HCT116 (cell line): Measurements from ENCODE around the gene FREM1.

ENCODE experiments used
- CBX3 ChIP-seq: IDR thresholded peaks from 2 replicates; pipeline ENCODE4 v1.6.1; 2012; ENCODE audit warnings: low read depth
- CEBPB ChIP-seq: IDR thresholded peaks from 2 replicates; pipeline ENCODE4 v1.6.1; 2012; ENCODE audit warnings: low read depth
- EZH2 ChIP-seq: fragments of 200-600 bp; sonication (generic); IDR thresholded peaks from 2 replicates; pipeline ENCODE4 v1.6.1; 2017; ENCODE audit warnings: antibody characterized with exemption, mixed run types
- MAX ChIP-seq: IDR thresholded peaks from 2 replicates; pipeline ENCODE4 v1.6.1; 2012
- POLR2A ChIP-seq: IDR thresholded peaks from 2 replicates; pipeline ENCODE4 v1.7.0; 2011; ENCODE audit warnings: borderline replicate concordance; ENCODE audit not compliant: insufficient read depth, insufficient read length; ENCODE audit errors: extremely low read depth
- SP1 ChIP-seq: IDR thresholded peaks from 2 replicates; pipeline ENCODE4 v1.6.1; 2012; ENCODE audit warnings: low read depth
- YY1 ChIP-seq: IDR thresholded peaks from 2 replicates; pipeline ENCODE4 v1.6.1; 2011; ENCODE audit warnings: low read length, low read depth, moderate library complexity, mild to moderate bottlenecking; ENCODE audit not compliant: insufficient replicate concordance; ENCODE audit errors: extremely low read depth
- ZBTB33 ChIP-seq: IDR thresholded peaks from 2 replicates; pipeline ENCODE4 v1.6.1; 2011; ENCODE audit warnings: mild to moderate bottlenecking, low read length, moderate library complexity; ENCODE audit not compliant: insufficient replicate concordance; ENCODE audit errors: extremely low read depth
- TF ChIP-seq, protein P1 (sequence below), 3 experiments: fragments of 200-600 bp in 1 of 3; sonication (generic) in 1 of 3; IDR thresholded peaks in 2 of 3; conservative IDR thresholded peaks in 1 of 3; 2 replicates each; pipeline ENCODE4 v1.5.1; 2012 to 2017; ENCODE audit warnings: low read depth in 2 of 3, low read length in 2 of 3, antibody characterized with exemption in 1 of 3, borderline replicate concordance in 1 of 3, control low read depth in 1 of 3, mild to moderate bottlenecking in 1 of 3, mixed read lengths in 1 of 3, mixed run types in 1 of 3, moderate library complexity in 1 of 3; ENCODE audit not compliant: insufficient read depth in 1 of 3
- TF ChIP-seq, protein P2 (sequence below): IDR thresholded peaks from 2 replicates; pipeline ENCODE4 v1.6.1; 2012; ENCODE audit warnings: low read depth

DNA sequence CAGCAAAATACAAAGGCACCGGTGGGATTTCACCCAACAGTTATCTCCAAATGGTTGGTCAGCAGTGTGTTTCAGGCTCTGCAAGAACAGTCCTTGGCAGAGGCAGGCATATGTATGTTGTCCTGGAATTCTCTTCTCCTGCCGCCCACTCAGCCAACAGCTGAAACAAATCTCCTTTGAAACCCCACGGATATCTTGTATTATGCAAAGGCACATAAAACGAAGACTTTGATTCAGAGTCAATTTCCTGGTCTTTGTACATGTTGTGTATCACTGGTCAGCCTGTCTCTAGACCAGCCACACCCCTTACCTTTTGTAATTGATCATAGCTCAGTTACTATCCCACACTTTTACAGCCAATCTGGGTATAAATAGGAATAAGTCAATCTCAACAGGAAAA lies 29.2 kb downstream of the FREM1 start:
- TF ChIP-seq EZH2 (no peak), POLR2A (no peak), SP1 (no peak), YY1 (no peak), CBX3 (no peak), CEBPB (no peak), ZBTB33 (no peak), MAX (no peak)
- TF ChIP-seq, protein P1, sequence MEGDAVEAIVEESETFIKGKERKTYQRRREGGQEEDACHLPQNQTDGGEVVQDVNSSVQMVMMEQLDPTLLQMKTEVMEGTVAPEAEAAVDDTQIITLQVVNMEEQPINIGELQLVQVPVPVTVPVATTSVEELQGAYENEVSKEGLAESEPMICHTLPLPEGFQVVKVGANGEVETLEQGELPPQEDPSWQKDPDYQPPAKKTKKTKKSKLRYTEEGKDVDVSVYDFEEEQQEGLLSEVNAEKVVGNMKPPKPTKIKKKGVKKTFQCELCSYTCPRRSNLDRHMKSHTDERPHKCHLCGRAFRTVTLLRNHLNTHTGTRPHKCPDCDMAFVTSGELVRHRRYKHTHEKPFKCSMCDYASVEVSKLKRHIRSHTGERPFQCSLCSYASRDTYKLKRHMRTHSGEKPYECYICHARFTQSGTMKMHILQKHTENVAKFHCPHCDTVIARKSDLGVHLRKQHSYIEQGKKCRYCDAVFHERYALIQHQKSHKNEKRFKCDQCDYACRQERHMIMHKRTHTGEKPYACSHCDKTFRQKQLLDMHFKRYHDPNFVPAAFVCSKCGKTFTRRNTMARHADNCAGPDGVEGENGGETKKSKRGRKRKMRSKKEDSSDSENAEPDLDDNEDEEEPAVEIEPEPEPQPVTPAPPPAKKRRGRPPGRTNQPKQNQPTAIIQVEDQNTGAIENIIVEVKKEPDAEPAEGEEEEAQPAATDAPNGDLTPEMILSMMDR (IDR thresholded peaks at IDR 0.05 in 2 of 3, conservative IDR thresholded peaks at IDR 0.05 in 1 of 3; ENCODE audit: borderline replicate concordance in 1 of 3, insufficient read depth in 1 of 3, low read depth in 2 of 3, low read length in 2 of 3) = no peak
- TF ChIP-seq, protein P2, sequence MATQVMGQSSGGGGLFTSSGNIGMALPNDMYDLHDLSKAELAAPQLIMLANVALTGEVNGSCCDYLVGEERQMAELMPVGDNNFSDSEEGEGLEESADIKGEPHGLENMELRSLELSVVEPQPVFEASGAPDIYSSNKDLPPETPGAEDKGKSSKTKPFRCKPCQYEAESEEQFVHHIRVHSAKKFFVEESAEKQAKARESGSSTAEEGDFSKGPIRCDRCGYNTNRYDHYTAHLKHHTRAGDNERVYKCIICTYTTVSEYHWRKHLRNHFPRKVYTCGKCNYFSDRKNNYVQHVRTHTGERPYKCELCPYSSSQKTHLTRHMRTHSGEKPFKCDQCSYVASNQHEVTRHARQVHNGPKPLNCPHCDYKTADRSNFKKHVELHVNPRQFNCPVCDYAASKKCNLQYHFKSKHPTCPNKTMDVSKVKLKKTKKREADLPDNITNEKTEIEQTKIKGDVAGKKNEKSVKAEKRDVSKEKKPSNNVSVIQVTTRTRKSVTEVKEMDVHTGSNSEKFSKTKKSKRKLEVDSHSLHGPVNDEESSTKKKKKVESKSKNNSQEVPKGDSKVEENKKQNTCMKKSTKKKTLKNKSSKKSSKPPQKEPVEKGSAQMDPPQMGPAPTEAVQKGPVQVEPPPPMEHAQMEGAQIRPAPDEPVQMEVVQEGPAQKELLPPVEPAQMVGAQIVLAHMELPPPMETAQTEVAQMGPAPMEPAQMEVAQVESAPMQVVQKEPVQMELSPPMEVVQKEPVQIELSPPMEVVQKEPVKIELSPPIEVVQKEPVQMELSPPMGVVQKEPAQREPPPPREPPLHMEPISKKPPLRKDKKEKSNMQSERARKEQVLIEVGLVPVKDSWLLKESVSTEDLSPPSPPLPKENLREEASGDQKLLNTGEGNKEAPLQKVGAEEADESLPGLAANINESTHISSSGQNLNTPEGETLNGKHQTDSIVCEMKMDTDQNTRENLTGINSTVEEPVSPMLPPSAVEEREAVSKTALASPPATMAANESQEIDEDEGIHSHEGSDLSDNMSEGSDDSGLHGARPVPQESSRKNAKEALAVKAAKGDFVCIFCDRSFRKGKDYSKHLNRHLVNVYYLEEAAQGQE = no peak
